ENCODE results near the gene TPO. TPM values are rescaled to one million over a fixed set of nuclear protein-coding genes. Genes with fewer than 3 reads are reported as not detected.
"Not testable (repeated sequence)": the region's sequence is repeated elsewhere in the genome, so short reads cannot be mapped to it uniquely, and the experiment has no call there.

The TPO gene
- total RNA-seq, 1 donor from 2014 or later, result not detected

DNA sequence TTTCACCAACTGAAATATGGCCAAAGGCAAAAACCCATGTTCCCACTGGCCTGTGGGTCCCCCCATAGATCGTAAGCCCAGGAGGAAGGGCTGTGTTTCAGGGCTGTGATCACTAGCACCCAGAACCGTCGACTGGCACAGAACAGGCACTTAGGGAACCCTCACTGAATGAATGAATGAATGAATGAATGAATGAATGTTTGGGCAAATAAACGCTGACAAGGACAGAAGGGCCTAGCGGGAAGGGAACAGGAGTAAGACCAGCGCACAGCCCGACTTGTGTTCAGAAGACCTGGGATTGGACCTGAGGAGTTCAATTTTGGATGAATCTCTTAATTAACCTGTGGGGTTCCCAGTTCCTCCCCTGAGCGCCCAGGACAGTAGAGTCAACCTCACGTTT, 76.2 kb downstream of the TPO start:
- TF ChIP-seq CTCF (IDR thresholded peaks at IDR 0.05; ENCODE audit: insufficient read depth, low read length, severe bottlenecking), result no peak
- FAIRE-seq, result peak; percentile 13
- H3K27me3 ChIP-seq (ENCODE audit: control insufficient read depth, insufficient read depth, low read length), result no peaks in the 10 kb centered on the region

GRCh38 chr2:1490381-1490780, 77.1 kb downstream of the TPO start:
- not testable (repeated sequence) for H3K4me3 ChIP-seq (ENCODE audit: low read depth, low read length); H3K27me3 ChIP-seq (ENCODE audit: control insufficient read depth, insufficient read depth, low read length); FAIRE-seq; DNase-seq (ENCODE audit: low read depth); H3K36me3 ChIP-seq (ENCODE audit: control insufficient read depth, insufficient read depth, low read length)

More for the DNA sequence above, 76.2 kb downstream of the TPO start:
- no peak for DNase-seq (ENCODE audit: low read depth)
- Histone ChIP-seq H3K4me3 (ENCODE audit: low read depth, low read length) (no peak overlapping the region), H3K36me3 (ENCODE audit: control insufficient read depth, insufficient read depth, low read length) (no peaks in the 10 kb centered on the region)

- Histone ChIP-seq H3K36me3 (ENCODE audit: control insufficient read depth, insufficient read depth, low read length) (no peaks in the 10 kb centered on the region), H3K27me3 (ENCODE audit: control insufficient read depth, insufficient read depth, low read length) (no peaks in the 10 kb centered on the region), H3K4me3 (ENCODE audit: low read depth, low read length) (no peak overlapping the region)
- no peak for DNase-seq (ENCODE audit: low read depth)
- no peak for TF ChIP-seq CTCF (IDR thresholded peaks at IDR 0.05; ENCODE audit: insufficient read depth, low read length, severe bottlenecking)
- FAIRE-seq, result no peak
Observed at GRCh38 chr2:1491751-1492150, 78.5 kb downstream of the TPO start.

DNA sequence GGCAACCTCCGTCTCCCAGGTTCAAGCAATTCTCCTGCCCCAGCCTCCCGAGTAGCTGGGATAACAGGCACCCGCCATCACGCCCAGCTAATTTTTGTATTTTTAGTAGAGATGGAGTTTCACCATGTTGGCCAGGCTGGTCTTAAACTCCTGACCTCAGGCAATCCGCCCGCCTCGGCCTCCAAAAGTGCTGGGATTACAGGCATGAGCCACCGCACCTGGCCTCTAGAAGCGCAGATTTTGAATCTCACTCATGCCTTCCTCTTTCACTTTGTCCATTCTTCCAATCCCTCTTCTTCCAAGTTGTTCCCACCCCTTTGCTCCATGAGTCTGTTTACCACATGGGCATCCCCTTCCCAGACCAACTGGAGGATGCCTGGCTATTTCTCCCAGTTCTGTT, 79.0 kb downstream of the TPO start:
- not testable (repeated sequence) for H3K36me3 ChIP-seq (ENCODE audit: control insufficient read depth, insufficient read depth, low read length); FAIRE-seq; H3K4me3 ChIP-seq (ENCODE audit: low read depth, low read length); H3K27me3 ChIP-seq (ENCODE audit: control insufficient read depth, insufficient read depth, low read length); DNase-seq (ENCODE audit: low read depth)

DNA sequence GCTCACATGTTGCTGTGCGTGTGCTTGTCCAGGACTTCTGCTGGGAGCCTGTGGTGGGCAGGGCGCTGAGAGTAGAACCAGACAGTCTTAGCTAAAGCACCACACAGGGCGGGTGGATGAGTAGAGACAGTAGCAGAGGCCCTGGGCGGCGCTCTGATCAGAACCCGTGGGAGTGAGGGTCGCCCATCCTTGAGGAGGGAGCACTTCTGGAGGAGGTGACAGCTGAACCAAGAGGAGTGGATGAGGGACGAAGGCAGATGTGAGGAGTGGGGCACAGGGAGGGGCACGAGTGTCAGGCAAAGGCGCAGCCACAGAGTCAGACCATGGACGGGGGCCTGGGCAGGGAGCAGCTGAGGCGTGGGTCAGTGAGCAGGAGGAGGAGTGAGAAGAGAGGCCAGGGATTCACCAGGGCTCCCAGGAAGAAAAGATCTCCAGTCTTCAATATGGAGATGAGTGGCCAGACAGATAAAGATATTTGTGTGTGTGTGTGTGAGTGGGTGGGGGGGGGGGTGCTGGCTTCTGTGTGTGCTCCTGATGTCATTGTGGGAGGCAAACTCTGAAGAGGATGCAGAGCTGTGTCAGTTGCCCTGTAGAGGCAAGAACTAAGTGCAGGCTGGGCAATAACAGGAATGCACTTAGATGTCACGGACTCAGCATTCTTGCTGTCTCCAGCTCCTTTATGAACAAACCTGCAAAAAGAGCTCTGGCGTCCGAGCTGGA, 79.6 kb downstream of the TPO start:
- no peaks in the 10 kb centered on the region for H3K27me3 ChIP-seq (ENCODE audit: control insufficient read depth, insufficient read depth, low read length)

DNA sequence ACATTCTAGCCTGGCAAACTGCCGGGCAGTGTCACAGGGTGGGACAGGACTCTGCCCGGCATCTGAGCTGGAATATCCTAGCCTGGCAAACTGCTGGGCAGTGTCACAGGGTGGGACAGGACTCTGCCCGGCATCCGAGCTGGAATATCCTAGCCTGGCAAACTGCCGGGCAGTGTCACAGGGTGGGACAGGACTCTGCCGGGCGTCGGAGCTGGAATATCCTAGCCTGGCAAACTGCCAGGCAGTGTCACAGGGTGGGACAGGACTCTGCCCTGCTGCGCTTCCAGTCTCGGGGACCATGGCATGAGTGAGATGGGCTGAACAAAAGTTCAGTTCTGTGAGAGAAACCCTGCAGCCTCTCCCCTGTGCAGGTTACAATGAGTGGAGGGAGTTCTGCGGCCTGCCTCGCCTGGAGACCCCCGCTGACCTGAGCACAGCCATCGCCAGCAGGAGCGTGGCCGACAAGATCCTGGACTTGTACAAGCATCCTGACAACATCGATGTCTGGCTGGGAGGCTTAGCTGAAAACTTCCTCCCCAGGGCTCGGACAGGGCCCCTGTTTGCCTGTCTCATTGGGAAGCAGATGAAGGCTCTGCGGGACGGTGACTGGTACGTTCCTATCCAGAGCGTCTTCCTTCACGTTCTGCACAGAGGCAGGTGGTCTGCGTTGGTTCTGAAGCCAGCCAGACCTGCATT, 80.3 kb downstream of the TPO start:
- FAIRE-seq (peak; percentile 47), DNase-seq (ENCODE audit: low read depth) (no peak)
- no peak overlapping the region for H3K4me3 ChIP-seq (ENCODE audit: low read depth, low read length)
- TF ChIP-seq CTCF (IDR thresholded peaks at IDR 0.05; ENCODE audit: insufficient read depth, low read length, severe bottlenecking), result no peak
- no peaks in the 10 kb centered on the region for H3K27me3 ChIP-seq (ENCODE audit: control insufficient read depth, insufficient read depth, low read length)
- no peaks in the 10 kb centered on the region for H3K36me3 ChIP-seq (ENCODE audit: control insufficient read depth, insufficient read depth, low read length)

More for the DNA sequence above, 79.6 kb downstream of the TPO start:
- no peak for FAIRE-seq
- no peak for DNase-seq (ENCODE audit: low read depth)
- no peak for TF ChIP-seq CTCF (IDR thresholded peaks at IDR 0.05; ENCODE audit: insufficient read depth, low read length, severe bottlenecking)
- no peak overlapping the region for H3K4me3 ChIP-seq (ENCODE audit: low read depth, low read length)
- no peaks in the 10 kb centered on the region for H3K36me3 ChIP-seq (ENCODE audit: control insufficient read depth, insufficient read depth, low read length)

All from bronchial epithelial cell (primary cell).